OCI-LY3 (cell line): ENCODE measurements around the gene LLPH.

Experiments
- H2AFZ ChIP-seq: fragments of 200-600, 300-600 bp; shearing (Covaris generic); 2 replicates; pipeline ENCODE4 v1.6.0; 2014; ENCODE audit warnings: antibody characterized with exemption, low read depth, low read length
- H3K27ac ChIP-seq: fragments of 200-600, 300-600 bp; sonication (generic); 2 replicates; pipeline ENCODE4 v1.5.1; 2014; ENCODE audit warnings: mild to moderate bottlenecking, low read length, moderate library complexity, mixed read lengths
- H3K27me3 ChIP-seq: fragments of 200-600, 300-600 bp; sonication (generic); 2 replicates; pipeline ENCODE4 v1.6.1; 2014; ENCODE audit warnings: low read depth, low read length, mixed read lengths
- H3K36me3 ChIP-seq: fragments of 200-600, 300-600 bp; sonication (generic); replicated peaks from 2 replicates; pipeline ENCODE3; 2014; ENCODE audit warnings: low read depth, low read length, mixed read lengths
- H3K4me1 ChIP-seq: fragments of 300-600, 200-600 bp; sonication (generic); 2 replicates; pipeline ENCODE4 v1.6.1; 2014; ENCODE audit warnings: low read length, mixed read lengths
- H3K4me2 ChIP-seq: fragments of 200-600, 300-600 bp; sonication (generic); 2 replicates; pipeline ENCODE4 v1.6.1; 2014; ENCODE audit warnings: low read length, mixed read lengths
- H3K4me3 ChIP-seq: fragments of 300-600, 200-600 bp; sonication (generic); 2 replicates; pipeline ENCODE4 v1.5.1; 2014; ENCODE audit warnings: antibody characterized with exemption, mild to moderate bottlenecking, low read length, moderate library complexity
- H3K79me2 ChIP-seq: fragments of 300-600, 200-600 bp; shearing (Covaris generic); 2 replicates; pipeline ENCODE4 v1.6.1; 2014; ENCODE audit warnings: mild to moderate bottlenecking, low read length, mixed read lengths
- H3K9ac ChIP-seq: fragments of 300-600, 200-600 bp; shearing (Covaris generic); 2 replicates; pipeline ENCODE4 v1.6.0; 2014; ENCODE audit warnings: mild to moderate bottlenecking, low read length, moderate library complexity
- H3K9me3 ChIP-seq: fragments of 200-600, 300-600 bp; shearing (Covaris generic); 2 replicates; pipeline ENCODE4 v1.6.1; 2014; ENCODE audit warnings: low read length, mixed read lengths; ENCODE audit not compliant: insufficient read depth
- H4K20me1 ChIP-seq: fragments of 200-600, 300-600 bp; sonication (generic); 2 replicates; pipeline ENCODE4 v1.6.1; 2016; ENCODE audit warnings: low read length, mixed read lengths; ENCODE audit not compliant: insufficient read depth
- EZH2phosphoT487 ChIP-seq: fragments of 200-600 bp; shearing (Covaris generic); IDR thresholded peaks from 2 replicates; pipeline ENCODE4 v1.6.1; 2018; ENCODE audit warnings: antibody characterized with exemption, mixed run types, low read depth
- TF ChIP-seq, protein P1 (sequence below): fragments of 200-600, 300-600 bp; sonication (generic); IDR thresholded peaks from 2 replicates; pipeline ENCODE4 v1.5.1; 2014; ENCODE audit warnings: antibody characterized with exemption, low read length, low read depth

Gene LLPH

DNA sequence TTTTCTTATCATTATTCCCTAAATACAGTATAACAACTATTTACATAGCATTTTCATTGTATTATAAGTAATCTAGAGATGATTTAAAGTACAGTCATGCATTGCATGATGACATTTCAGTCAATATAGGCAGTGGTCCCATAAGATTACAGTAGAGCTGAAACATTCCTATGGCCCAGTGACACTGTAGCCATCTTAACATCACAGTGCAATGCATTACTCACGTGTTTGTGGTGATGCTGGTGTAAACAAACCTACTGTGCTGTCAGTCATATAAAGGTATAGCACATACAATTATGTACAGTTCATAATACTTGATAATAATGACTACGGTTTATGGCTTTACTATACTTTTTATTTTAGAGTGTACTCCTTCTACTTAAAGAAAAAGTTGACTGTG lies 13.3 kb downstream of the LLPH start:
- no peaks in the 10 kb centered on the region for H4K20me1 ChIP-seq
- H2AFZ ChIP-seq = no peak overlapping the region
- H3K9ac ChIP-seq = no peak overlapping the region
- H3K4me2 ChIP-seq = no peak overlapping the region
- H3K27ac ChIP-seq = no peak overlapping the region
- no peak for TF ChIP-seq EZH2phosphoT487
- TF ChIP-seq, protein P1, sequence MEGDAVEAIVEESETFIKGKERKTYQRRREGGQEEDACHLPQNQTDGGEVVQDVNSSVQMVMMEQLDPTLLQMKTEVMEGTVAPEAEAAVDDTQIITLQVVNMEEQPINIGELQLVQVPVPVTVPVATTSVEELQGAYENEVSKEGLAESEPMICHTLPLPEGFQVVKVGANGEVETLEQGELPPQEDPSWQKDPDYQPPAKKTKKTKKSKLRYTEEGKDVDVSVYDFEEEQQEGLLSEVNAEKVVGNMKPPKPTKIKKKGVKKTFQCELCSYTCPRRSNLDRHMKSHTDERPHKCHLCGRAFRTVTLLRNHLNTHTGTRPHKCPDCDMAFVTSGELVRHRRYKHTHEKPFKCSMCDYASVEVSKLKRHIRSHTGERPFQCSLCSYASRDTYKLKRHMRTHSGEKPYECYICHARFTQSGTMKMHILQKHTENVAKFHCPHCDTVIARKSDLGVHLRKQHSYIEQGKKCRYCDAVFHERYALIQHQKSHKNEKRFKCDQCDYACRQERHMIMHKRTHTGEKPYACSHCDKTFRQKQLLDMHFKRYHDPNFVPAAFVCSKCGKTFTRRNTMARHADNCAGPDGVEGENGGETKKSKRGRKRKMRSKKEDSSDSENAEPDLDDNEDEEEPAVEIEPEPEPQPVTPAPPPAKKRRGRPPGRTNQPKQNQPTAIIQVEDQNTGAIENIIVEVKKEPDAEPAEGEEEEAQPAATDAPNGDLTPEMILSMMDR = no peak
- no peaks in the 10 kb centered on the region for H3K79me2 ChIP-seq
- peaks cover 16% of the 10 kb centered on the region for H3K36me3 ChIP-seq
- no peaks in the 10 kb centered on the region for H3K9me3 ChIP-seq
- H3K4me1 ChIP-seq = peaks cover 19% of the 10 kb centered on the region
- no peak overlapping the region for H3K4me3 ChIP-seq
- H3K27me3 ChIP-seq = no peaks in the 10 kb centered on the region

DNA sequence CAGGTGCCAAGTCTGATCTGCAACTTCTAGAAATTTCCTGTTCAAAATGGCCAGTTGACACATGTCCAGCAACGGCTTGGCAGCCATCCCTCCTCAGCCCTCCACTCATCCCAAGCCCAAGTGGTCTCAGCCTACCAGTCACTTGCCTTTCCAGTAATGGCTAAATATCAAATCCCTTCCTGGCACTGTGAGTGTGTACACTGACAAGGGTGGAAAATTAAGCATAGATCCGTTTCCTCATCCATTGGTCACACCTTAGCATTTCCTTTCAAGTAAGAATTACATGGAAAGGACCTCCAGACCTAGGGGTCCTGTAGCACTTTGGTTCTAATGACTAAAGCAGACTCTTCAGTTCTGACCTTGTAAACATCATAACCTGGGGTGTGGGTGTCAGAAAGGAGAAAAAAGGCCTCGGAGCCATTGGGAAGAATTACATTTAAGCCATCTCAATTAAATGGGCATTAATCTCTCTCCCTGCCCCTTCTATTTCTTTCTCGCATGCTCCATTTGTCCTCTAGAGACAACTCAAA lies 15.4 kb downstream of the LLPH start:
- H3K4me1 ChIP-seq = peaks cover 18% of the 10 kb centered on the region
- peaks cover 2% of the 10 kb centered on the region for H3K36me3 ChIP-seq
- H3K4me2 ChIP-seq = no peak overlapping the region
- no peak overlapping the region for H3K4me3 ChIP-seq
- no peaks in the 10 kb centered on the region for H4K20me1 ChIP-seq
- no peak overlapping the region for H2AFZ ChIP-seq
- no peaks in the 10 kb centered on the region for H3K79me2 ChIP-seq
- no peak overlapping the region for H3K27ac ChIP-seq
- no peaks in the 10 kb centered on the region for H3K9me3 ChIP-seq
- no peak overlapping the region for H3K9ac ChIP-seq
- no peak for TF ChIP-seq EZH2phosphoT487
- TF ChIP-seq, protein P1 = no peak
- H3K27me3 ChIP-seq = no peaks in the 10 kb centered on the region

DNA sequence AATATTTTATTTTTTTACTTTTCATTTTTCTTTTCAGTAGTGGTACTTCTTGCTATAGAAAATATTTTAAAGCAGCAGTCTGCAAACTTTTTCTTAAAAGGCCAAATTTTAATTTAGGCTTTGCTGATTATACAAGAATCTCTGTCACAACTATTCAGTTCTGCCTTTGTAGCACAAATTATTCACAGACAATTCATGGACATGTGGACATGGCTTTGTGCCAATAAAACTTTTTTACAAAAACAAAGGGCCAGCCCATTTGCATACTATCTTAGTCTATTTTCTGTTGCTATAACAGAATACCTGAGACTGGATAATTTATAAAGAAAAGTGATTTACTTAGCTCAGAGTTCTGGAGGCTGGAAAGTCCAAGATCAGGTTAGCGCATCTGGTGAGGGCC lies 17.1 kb downstream of the LLPH start:
- H4K20me1 ChIP-seq = no peaks in the 10 kb centered on the region
- H3K4me2 ChIP-seq = no peak overlapping the region
- H3K4me3 ChIP-seq = no peak overlapping the region

DNA sequence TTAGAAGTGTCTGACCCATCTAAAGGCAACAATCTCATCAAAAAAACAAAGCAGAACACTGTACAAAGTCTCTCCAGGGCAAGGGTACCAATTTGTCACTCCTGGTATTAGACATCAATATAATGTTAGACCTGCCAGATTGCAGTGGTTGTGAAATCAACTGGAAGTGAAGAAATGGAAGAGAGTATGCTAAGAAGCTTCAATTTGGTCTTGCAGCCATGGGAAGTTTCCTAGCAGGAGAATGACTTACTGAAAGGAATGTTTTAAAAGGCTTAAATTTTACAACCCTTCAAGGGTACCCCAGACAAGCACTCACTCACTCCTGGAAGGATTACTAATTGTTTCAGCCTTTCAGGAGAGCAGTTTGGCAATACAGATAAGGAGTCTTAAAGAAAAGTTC lies 18.9 kb downstream of the LLPH start:
- no peaks in the 10 kb centered on the region for H3K36me3 ChIP-seq
- no peaks in the 10 kb centered on the region for H3K27me3 ChIP-seq
- no peak overlapping the region for H3K9ac ChIP-seq
- H2AFZ ChIP-seq = no peak overlapping the region
- TF ChIP-seq, protein P1 = no peak
- TF ChIP-seq EZH2phosphoT487 = no peak
- H3K4me3 ChIP-seq = no peak overlapping the region
- H4K20me1 ChIP-seq = no peaks in the 10 kb centered on the region
- H3K4me1 ChIP-seq = peaks cover 4% of the 10 kb centered on the region
- no peaks in the 10 kb centered on the region for H3K9me3 ChIP-seq
- no peak overlapping the region for H3K4me2 ChIP-seq
- no peak overlapping the region for H3K27ac ChIP-seq
- no peaks in the 10 kb centered on the region for H3K79me2 ChIP-seq

More for the DNA sequence above, 17.1 kb downstream of the LLPH start:
- H3K36me3 ChIP-seq = no peaks in the 10 kb centered on the region
- no peaks in the 10 kb centered on the region for H3K79me2 ChIP-seq
- H3K9me3 ChIP-seq = no peaks in the 10 kb centered on the region
- peaks cover 3% of the 10 kb centered on the region for H3K4me1 ChIP-seq
- H2AFZ ChIP-seq = no peak overlapping the region
- TF ChIP-seq, protein P1 = no peak
- no peak for TF ChIP-seq EZH2phosphoT487
- no peak overlapping the region for H3K9ac ChIP-seq
- no peak overlapping the region for H3K27ac ChIP-seq
- no peaks in the 10 kb centered on the region for H3K27me3 ChIP-seq
